AG04450 (cell line): ENCODE results near the gene CABP4. TPM values are rescaled to one million over a fixed set of nuclear protein-coding genes. Genes with fewer than 3 reads are reported as not detected.

Experiments used
- CTCF ChIA-PET: fragments of 300-600, 350-600 bp; formaldehyde crosslinking; extraction: SDS; loops from one replicate; lab custom pipeline; 2022; ENCODE audit warnings: antibody characterized with exemption, inconsistent platforms; lab: Charles Lee
- POLR2A ChIA-PET: fragments of 350-600 bp; formaldehyde crosslinking; extraction: SDS; loops from one replicate; lab custom pipeline; 2021; ENCODE audit warnings: antibody characterized with exemption, inconsistent platforms; lab: Yijun Ruan, JAX
- DNase-seq: peaks from one replicate; pipeline ENCODE4 v3.0.0-alpha.2; 2011; ENCODE audit warnings: low read depth, low spot score
- H3K27ac ChIP-seq: one replicate; pipeline ENCODE4 v1.5.1; 2012; ENCODE audit warnings: low read depth, low read length, control low read depth
- H3K27me3 ChIP-seq: one replicate; pipeline ENCODE4 v1.6.0; 2012; ENCODE audit warnings: low read length; ENCODE audit not compliant: control insufficient read depth, insufficient read depth
- H3K4me3 ChIP-seq: 2 replicates; pipeline ENCODE4 v1.5.1; 2011; ENCODE audit warnings: mild to moderate bottlenecking, low read depth, low read length, control low read depth
- H3K9me3 ChIP-seq: 2 replicates; pipeline ENCODE4 v1.5.1; 2012; ENCODE audit warnings: low read length; ENCODE audit not compliant: control insufficient read depth, insufficient read depth
- CTCF ChIP-seq: IDR thresholded peaks from 2 replicates; pipeline ENCODE4 v1.5.1; 2011; ENCODE audit warnings: low read depth, low read length, control low read depth, inconsistent platforms
- polyA plus RNA-seq: library from polyadenylated mRNA; depleted of rRNA; stranded (reverse); fragments of >200 nt; gene quantifications from 2 replicates; pipeline ENCODE4 v1.2.3, GENCODE V29; 2011

CABP4 gene
- polyA plus RNA-seq, 1 experiment, result not detected

DNA sequence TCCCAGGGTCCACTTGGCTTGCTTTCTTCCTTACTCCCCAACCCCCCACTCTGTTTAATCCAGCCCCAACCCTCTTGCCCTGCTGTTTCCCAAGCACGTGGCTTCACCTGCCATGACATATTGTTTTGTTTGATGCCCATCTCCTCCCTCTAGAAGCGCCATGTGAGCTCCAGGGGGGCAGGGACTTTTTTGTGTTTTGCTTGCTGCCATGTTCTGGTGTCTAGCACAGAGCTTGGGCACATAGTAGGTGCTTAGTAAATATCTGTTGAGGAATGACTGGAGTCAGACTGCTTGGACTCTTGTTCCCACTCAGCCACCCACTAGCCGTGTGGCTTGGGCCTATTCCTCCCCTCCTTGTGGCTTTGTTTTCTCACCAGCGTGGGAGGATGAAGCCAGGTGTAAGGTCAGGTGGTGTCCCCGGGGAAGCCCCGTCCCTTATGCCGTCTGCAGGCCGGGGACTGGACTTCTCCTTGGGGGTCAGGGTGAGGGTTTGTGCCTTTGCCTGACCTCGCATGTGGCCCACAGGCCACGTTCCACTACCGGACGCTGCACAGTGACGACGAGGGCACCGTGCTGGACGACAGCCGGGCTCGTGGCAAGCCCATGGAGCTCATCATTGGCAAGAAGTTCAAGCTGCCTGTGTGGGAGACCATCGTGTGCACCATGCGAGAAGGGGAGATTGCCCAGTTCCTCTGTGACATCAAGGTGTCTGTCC is 31.5 kb downstream of the CABP4 start:
- no peak for DNase-seq
- Histone ChIP-seq H3K4me3 (no peak overlapping the region), H3K9me3 (peaks cover 6% of the 10 kb centered on the region), H3K27me3 (no peaks in the 10 kb centered on the region), H3K27ac (no peak overlapping the region)
- ChIA-PET POLR2A (no interaction called here), CTCF (no interaction called here)
- TF ChIP-seq CTCF, result no peak

DNA sequence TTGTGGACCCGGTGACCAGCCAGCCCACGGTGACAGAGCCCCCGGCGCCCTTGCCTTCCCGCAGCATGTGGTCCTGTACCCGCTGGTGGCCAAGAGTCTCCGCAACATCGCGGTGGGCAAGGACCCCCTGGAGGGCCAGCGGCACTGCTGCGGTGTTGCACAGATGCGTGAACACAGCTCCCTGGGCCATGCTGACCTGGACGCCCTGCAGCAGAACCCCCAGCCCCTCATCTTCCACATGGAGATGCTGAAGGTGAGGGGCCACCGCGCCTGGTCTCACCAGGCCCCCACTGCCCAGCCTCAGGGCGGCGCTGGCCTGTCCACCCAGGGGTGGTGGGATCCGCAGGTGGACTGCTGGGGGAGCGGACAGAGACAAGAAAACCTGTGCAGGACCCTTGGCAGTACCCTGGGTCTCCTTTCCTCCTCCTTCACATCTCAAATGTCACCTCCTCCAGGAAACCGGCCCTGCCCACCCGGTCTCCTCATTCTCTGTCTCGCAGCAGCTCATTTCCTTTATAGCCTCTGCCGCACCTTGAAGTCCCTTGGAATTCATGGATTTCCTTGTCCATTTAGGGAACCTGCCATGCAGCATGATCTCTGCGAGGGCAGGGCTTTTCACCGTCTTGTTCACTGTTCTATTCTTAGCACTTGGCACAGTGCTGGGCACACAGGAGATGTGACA is 34.2 kb downstream of the CABP4 start:
- Histone ChIP-seq H3K27me3 (no peaks in the 10 kb centered on the region), H3K27ac (no peak overlapping the region), H3K9me3 (no peaks in the 10 kb centered on the region; the same call in 1 of the 2 replicates), H3K4me3 (no peak overlapping the region)
- DNase-seq, result no peak
- TF ChIP-seq CTCF, result no peak
- CTCF ChIA-PET, result no interaction called here
- POLR2A ChIA-PET, result interaction anchor here (1.0 kb wide), 1 partner anchor 88 kb away, joined by 4 read pairs; the partner anchor contains the start of gene PPP1CA

GRCh38 chr11:67489885-67490726 is 35.0 kb downstream of the CABP4 start:
- H3K27me3 ChIP-seq, result no peaks in the 10 kb centered on the region
- no peaks in the 10 kb centered on the region; the same call in 1 of the 2 replicates for H3K9me3 ChIP-seq
- ChIA-PET CTCF (no interaction called here), POLR2A (interaction anchor here (1.0 kb wide), 1 partner anchor 89 kb away, joined by 4 read pairs; the partner anchor contains the start of gene PPP1CA)
- DNase-seq, result no peak
- no peak overlapping the region for H3K4me3 ChIP-seq
- TF ChIP-seq CTCF, result no peak
- peak overlapping the region; percentile 31 for H3K27ac ChIP-seq

DNA sequence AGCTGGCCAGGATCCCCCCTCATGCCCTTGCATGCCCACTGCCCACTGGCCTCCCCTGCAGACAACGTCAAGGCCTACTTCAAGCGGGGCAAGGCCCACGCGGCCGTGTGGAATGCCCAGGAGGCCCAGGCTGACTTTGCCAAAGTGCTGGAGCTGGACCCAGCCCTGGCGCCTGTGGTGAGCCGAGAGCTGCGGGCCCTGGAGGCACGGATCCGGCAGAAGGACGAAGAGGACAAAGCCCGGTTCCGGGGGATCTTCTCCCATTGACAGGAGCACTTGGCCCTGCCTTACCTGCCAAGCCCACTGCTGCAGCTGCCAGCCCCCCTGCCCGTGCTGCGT is 35.5 kb downstream of the CABP4 start:
- Histone ChIP-seq H3K27me3 (no peaks in the 10 kb centered on the region), H3K27ac (peak overlapping the region; percentile 31), H3K9me3 (no peaks in the 10 kb centered on the region; the same call in 1 of the 2 replicates), H3K4me3 (no peak overlapping the region)
- DNase-seq, result no peak
- CTCF ChIA-PET, result no interaction called here
- no peak for TF ChIP-seq CTCF
- POLR2A ChIA-PET, result interaction anchor here (0.9 to 1.0 kb wide), 2 partner anchors 89 to 123 kb away, joined by 3 to 4 read pairs; partner anchors contain the start of gene PPP1CA
